Brain microvascular endothelial cell (primary cell): ENCODE data around the gene TM9SF2.

Source experiments
- DNase-seq: peaks from one replicate; pipeline ENCODE4 v3.0.0-alpha.2; 2020
- H3K27ac ChIP-seq: fragments of 250-450 bp; sonication (Bioruptor Pico); 2 replicates; pipeline ENCODE4 v1.5.1; 2020; ENCODE audit warnings: mild to moderate bottlenecking, moderate library complexity
- H3K27me3 ChIP-seq: fragments of 250-450 bp; sonication (Bioruptor Pico); replicated peaks from 2 replicates; pipeline ENCODE4 v1.5.1; 2020; ENCODE audit warnings: mild to moderate bottlenecking
- H3K36me3 ChIP-seq: fragments of 250-450 bp; sonication (Bioruptor Pico); replicated peaks from 2 replicates; pipeline ENCODE4 v1.5.1; 2020; ENCODE audit warnings: mild to moderate bottlenecking
- H3K4me3 ChIP-seq: 2 replicates; pipeline ENCODE4 v1.5.1; 2011; ENCODE audit warnings: low read depth, mild to moderate bottlenecking, control low read depth, low read length, moderate library complexity
- CTCF ChIP-seq: IDR thresholded peaks from 2 replicates; pipeline ENCODE4 v1.5.1; 2011; ENCODE audit warnings: low read depth, mild to moderate bottlenecking, moderate library complexity, low read length, control low read depth, inconsistent platforms; ENCODE audit errors: missing control alignments
- in situ Hi-C: cut with HindIII; loops from 2 replicates; pipeline ENCODE4 v1.10.0; 2017; ENCODE audit warnings: low sequenced_read_pairs, low pct_ligation_motif_present

TM9SF2 gene

GRCh38 chr13:99587893-99588606 is 86.8 kb downstream of the TM9SF2 start:
- Histone ChIP-seq H3K4me3 (no peak overlapping the region), H3K27ac (no peak overlapping the region), H3K27me3 (no peaks in the 10 kb centered on the region), H3K36me3 (no peaks in the 10 kb centered on the region)
- no peak for TF ChIP-seq CTCF
- in situ Hi-C loops = no loop called here
- DNase-seq = no peak

GRCh38 chr13:99589575-99589974 is 88.3 kb downstream of the TM9SF2 start:
- in situ Hi-C loops = no loop called here
- no peak for TF ChIP-seq CTCF
- Histone ChIP-seq H3K27me3 (no peaks in the 10 kb centered on the region), H3K36me3 (no peaks in the 10 kb centered on the region), H3K27ac (no peak overlapping the region), H3K4me3 (no peak overlapping the region)
- DNase-seq = no peak

DNA sequence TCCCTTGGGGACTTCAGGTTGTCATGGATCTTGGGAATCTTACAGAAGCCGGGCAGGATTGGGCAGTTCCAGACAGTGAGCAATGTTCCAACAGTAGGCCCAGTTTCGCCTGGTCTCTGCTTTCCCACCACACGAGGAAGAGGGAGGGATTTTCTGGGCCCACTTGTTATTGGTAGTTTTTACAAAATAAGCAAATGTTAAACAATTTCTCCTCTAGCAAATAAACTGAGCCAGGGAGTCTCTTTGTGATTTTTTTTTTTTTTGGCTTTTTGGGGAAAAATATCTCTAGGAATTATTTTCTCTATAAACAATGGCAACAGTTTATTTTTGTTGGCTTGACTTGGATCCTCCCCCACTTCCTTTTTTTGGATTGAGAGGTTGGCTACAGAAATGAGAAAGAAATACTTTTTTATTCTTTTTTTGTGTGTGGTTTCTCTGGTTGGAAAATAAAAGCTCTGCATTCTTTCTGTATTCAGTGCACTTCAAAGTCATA is 89.3 kb downstream of the TM9SF2 start:
- in situ Hi-C loops = no loop called here
- Histone ChIP-seq H3K4me3 (no peak overlapping the region), H3K27ac (no peak overlapping the region), H3K36me3 (no peaks in the 10 kb centered on the region), H3K27me3 (no peaks in the 10 kb centered on the region)
- TF ChIP-seq CTCF = no peak
- DNase-seq = peak; percentile 34

DNA sequence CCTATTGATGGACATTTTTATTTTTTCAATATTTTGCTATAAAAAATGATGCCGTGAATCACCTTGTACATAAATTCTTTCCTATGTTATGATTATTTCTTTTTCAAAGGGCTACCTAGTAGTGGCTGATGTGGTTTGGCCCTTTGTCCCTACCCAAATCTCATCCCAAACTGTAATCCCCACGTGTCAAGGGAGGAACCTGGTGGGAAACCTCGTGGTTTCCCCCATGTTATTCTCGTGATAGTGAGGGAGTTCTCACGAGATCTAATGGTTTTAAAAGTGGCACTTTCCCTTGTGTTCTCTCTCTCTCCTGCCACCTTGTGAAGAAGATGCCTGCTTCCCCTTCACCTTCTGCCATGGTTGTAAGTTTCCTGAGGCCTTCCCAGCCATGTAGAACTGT is 94.9 kb downstream of the TM9SF2 start:
- Histone ChIP-seq H3K27me3 (no peaks in the 10 kb centered on the region), H3K4me3 (no peak overlapping the region), H3K36me3 (no peaks in the 10 kb centered on the region), H3K27ac (no peak overlapping the region)
- DNase-seq = no peak
- TF ChIP-seq CTCF = no peak
- in situ Hi-C loops = no loop called here

DNA sequence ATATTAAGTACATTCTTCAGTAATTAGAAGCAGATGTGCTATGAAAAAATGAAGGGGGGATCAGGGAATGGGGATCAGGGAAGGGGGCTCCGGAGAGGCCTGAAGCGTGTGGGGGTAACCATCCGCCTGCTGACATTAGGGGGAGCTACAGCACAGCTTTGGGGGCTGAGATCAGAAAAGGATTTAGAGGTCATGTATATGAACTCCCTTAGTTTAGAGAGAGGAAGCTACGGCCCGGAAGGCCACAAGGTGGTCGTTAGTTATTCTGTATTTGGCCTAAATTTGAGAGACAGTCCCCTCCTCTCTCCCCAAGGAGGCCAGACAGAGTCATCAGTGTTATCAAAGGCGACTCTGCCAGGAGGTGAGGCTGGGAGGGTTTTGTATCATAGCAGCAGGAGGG is 99.0 kb downstream of the TM9SF2 start:
- Histone ChIP-seq H3K27me3 (no peaks in the 10 kb centered on the region), H3K4me3 (no peak overlapping the region), H3K27ac (no peak overlapping the region), H3K36me3 (no peaks in the 10 kb centered on the region)
- no peak for DNase-seq
- in situ Hi-C loops = no loop called here
- peak; percentile 37 for TF ChIP-seq CTCF

- Histone ChIP-seq H3K4me3 (no peak overlapping the region), H3K27ac (no peak overlapping the region), H3K36me3 (no peaks in the 10 kb centered on the region), H3K27me3 (no peaks in the 10 kb centered on the region)
- TF ChIP-seq CTCF = no peak
- no peak for DNase-seq
- in situ Hi-C loops = no loop called here
Observed at GRCh38 chr13:99601535-99601934, 100.3 kb downstream of the TM9SF2 start.
